ENCODE measurements around the gene RBKS. TPM values are rescaled to one million over a fixed set of nuclear protein-coding genes. Genes with fewer than 3 reads are reported as not detected.

RBKS gene
- total and polyA plus RNA-seq, 2 of the 13 experiments (the other 11 are each of a cell fraction or from before 2014, with no cell fraction given) = 7.7 to 8.3 TPM

DNA sequence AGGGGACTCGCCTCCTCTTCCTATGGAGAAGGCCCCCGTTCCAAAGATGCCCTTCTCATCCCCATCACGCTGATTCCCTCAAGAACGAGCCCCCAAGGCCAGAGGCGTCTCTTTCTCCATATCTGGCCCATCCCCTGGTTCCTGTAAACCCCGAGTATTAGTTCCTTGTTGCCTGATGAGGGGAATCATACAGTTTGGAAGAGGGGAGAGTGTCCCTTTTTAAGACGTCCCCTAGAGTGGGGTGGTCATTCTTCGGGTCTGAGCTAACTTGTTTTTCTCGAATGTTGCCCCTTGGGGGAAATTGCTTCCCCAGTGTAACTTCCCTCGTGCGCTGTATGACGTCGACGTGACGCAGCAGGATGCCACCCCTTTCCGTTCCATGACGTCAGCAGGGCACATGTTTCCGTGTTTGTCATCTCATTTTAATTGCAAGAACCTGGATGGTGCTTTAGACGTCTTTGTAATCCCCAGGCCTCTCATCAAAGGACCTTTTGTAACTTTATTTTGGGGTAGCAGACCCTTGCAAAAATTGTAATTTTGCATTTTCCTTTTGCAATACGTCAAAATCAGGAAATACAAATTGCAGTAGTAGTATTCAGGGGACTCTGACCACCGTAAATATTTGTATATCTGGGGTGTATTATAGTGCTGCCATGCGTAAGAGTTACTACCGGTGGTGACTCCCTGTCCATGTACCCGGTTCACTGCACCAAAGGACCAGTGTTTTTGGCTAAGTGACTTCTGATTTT, 911 bp upstream of the RBKS start (continued):
- TF ChIP-seq FOSL1 (CRISPR knock-in tag; IDR thresholded peaks at IDR 0.05; ENCODE audit: borderline replicate concordance) (no peak), SAFB2 (CRISPR knock-in tag; IDR thresholded peaks at IDR 0.05; ENCODE audit: borderline replicate concordance, low read depth) (no peak), SP2 (CRISPR knock-in tag; IDR thresholded peaks at IDR 0.05) (no peak; the same call in 1 of the 2 replicates), MTA1 (CRISPR knock-in tag; IDR thresholded peaks at IDR 0.05; ENCODE audit: borderline replicate concordance) (no peak), SCMH1 (CRISPR knock-in tag; IDR thresholded peaks at IDR 0.05; ENCODE audit: borderline replicate concordance) (no peak), ZNF761 (CRISPR knock-in tag; conservative IDR thresholded peaks at IDR 0.05) (no peak), POLR2AphosphoS2 (IDR thresholded peaks at IDR 0.05; ENCODE audit: low read depth, low read length) (no peak), ZBTB14 (CRISPR knock-in tag; IDR thresholded peaks at IDR 0.05) (no peak), TRAFD1 (CRISPR knock-in tag; IDR thresholded peaks at IDR 0.05; ENCODE audit: borderline replicate concordance) (no peak), ZKSCAN5 (CRISPR knock-in tag; IDR thresholded peaks at IDR 0.05) (no peak), SIX1 (CRISPR knock-in tag; IDR thresholded peaks at IDR 0.05; ENCODE audit: borderline replicate concordance) (no peak), GMEB2 (CRISPR knock-in tag; IDR thresholded peaks at IDR 0.05; ENCODE audit: low read depth) (0 out of 2 replicates have a peak, but pooled peaks have one; percentile 41), ZNF567 (CRISPR knock-in tag; IDR thresholded peaks at IDR 0.05; ENCODE audit: borderline replicate concordance) (no peak), ARID5B (CRISPR knock-in tag; IDR thresholded peaks at IDR 0.05) (no peak; the same call in 1 of the 2 replicates), CHD4 (IDR thresholded peaks at IDR 0.05; ENCODE audit: borderline replicate concordance, low read length) (no peak), TOPORS (CRISPR knock-in tag; IDR thresholded peaks at IDR 0.05) (no peak)
- TF ChIP-seq, protein P1, sequence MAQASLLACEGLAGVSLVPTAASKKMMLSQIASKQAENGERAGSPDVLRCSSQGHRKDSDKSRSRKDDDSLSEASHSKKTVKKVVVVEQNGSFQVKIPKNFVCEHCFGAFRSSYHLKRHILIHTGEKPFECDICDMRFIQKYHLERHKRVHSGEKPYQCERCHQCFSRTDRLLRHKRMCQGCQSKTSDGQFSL (CRISPR knock-in tag; IDR thresholded peaks at IDR 0.05) = no peak
- TF ChIP-seq, protein P2, sequence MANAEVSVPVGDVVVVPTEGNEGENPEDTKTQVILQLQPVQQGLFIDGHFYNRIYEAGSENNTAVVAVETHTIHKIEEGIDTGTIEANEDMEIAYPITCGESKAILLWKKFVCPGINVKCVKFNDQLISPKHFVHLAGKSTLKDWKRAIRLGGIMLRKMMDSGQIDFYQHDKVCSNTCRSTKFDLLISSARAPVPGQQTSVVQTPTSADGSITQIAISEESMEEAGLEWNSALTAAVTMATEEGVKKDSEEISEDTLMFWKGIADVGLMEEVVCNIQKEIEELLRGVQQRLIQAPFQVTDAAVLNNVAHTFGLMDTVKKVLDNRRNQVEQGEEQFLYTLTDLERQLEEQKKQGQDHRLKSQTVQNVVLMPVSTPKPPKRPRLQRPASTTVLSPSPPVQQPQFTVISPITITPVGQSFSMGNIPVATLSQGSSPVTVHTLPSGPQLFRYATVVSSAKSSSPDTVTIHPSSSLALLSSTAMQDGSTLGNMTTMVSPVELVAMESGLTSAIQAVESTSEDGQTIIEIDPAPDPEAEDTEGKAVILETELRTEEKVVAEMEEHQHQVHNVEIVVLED (CRISPR knock-in tag; IDR thresholded peaks at IDR 0.05; ENCODE audit: borderline replicate concordance) = no peak; the same call in 1 of the 2 replicates

Measured in HepG2 (cell line).